Activated naive CD4-positive, alpha-beta T cell treated with anti-CD3 and anti-CD28 coated beads for 36 hours (primary cell): ENCODE results near the gene GLIS1. TPM values are rescaled to one million over a fixed set of nuclear protein-coding genes. Genes with fewer than 3 reads are reported as not detected.

Source experiments
- CTCF ChIA-PET: fragments of 350-600 bp; sonication (Branson Sonifier 250); formaldehyde crosslinking; loops from one replicate; lab custom pipeline; 2021; ENCODE audit warnings: antibody characterized with exemption; lab: Charles Lee
- DNase-seq: peaks from one replicate; pipeline ENCODE4 v3.0.0-alpha.2; 2020
- H3K27ac Mint-ChIP-seq: one replicate; pipeline ENCODE4 v1.8.0; 2021; ENCODE audit warnings: mild to moderate bottlenecking, mixed read lengths
- H3K27me3 Mint-ChIP-seq: one replicate; pipeline ENCODE4 v1.8.0; 2021; ENCODE audit warnings: low read depth, mixed read lengths
- H3K36me3 Mint-ChIP-seq: one replicate; pipeline ENCODE4 v1.8.0; 2021; ENCODE audit warnings: low read depth, mixed read lengths
- H3K4me1 Mint-ChIP-seq: one replicate; pipeline ENCODE4 v1.8.0; 2021; ENCODE audit warnings: low read depth, mixed read lengths
- H3K4me3 Mint-ChIP-seq: one replicate; pipeline ENCODE4 v1.8.0; 2021; ENCODE audit warnings: mild to moderate bottlenecking, moderate library complexity, mixed read lengths
- H3K9me3 Mint-ChIP-seq: one replicate; pipeline ENCODE4 v1.8.0; 2021; ENCODE audit warnings: mixed read lengths
- intact Hi-C: fragments of 100-400 bp; cut with micrococcal nuclease; formaldehyde crosslinking; loops from one replicate; pipeline ENCODE4 v1.15.1; 2023
- total RNA-seq, 2 experiments: library from RNA; stranded (reverse); gene quantifications; one replicate each; pipeline ENCODE4 v1.2.3, GENCODE V29; 2021

The GLIS1 gene
- total RNA-seq, 2 experiments from 2014 or later = not detected

DNA sequence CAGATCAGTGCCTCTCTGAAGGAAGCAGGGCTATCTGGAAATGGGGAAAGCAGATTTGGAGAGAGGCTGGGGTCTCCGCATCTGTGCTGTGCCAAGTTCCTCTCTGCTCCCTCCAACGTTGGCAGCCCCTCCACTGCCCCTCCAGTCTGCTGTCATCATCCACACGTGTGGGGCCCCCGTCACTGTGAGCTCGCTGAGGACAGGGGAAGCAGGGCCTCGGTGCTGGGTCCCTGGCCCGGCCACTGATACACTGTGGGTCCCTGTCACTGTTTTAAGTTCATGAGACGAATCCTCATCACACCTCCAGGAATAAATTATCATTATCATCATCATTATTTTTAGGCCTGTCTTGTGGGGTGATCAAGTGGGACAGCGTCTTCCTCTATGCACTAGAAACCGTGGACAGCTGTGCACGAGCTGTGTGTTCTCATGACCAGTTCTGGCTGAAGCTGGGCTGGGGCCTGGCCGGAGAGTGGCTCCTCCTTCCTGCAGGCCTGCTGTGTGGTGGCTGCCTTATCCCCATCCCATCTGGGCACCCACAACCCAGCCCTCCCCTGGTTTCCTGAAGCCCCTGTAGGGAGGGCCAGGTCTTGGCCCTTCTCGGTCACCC is 227.5 kb downstream of the GLIS1 start:
- no peak for DNase-seq
- Mint-ChIP-seq H3K36me3 (no peaks in the 10 kb centered on the region), H3K27me3 (no peaks in the 10 kb centered on the region), H3K4me1 (no peaks in the 10 kb centered on the region), H3K27ac (no peak overlapping the region), H3K9me3 (no peaks in the 10 kb centered on the region), H3K4me3 (no peak overlapping the region)
- intact Hi-C loops = no loop called here
- CTCF ChIA-PET = interaction anchor here (1.1 kb wide), 1 partner anchor 622 kb away, joined by 3 read pairs; no protein-coding TSS in a partner anchor

DNA sequence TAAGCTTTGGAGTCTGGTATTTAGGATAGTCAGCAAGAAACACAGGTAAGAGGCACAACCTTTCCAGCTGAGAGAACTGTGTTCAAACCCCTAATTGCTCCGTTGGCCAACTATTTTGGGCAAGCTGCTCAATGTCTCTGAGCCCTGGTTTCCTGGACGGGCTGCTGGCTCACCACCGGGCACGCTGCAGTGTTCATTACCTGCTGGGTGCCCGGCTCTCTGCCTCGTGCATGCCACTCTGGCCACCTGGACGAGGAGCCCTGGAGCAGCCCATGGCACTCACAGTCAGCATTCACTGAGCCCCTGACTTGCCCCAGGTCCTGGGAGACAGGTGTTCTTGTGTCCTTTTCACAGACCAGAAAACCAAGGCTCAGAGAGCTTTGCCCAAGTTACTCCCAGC is 228.7 kb downstream of the GLIS1 start:
- H3K9me3 Mint-ChIP-seq = no peaks in the 10 kb centered on the region
- H3K27me3 Mint-ChIP-seq = no peaks in the 10 kb centered on the region
- CTCF ChIA-PET = no interaction called here
- DNase-seq = no peak
- H3K4me3 Mint-ChIP-seq = no peak overlapping the region
- no peaks in the 10 kb centered on the region for H3K36me3 Mint-ChIP-seq
- H3K27ac Mint-ChIP-seq = no peak overlapping the region
- H3K4me1 Mint-ChIP-seq = no peaks in the 10 kb centered on the region
- intact Hi-C loops = no loop called here

DNA sequence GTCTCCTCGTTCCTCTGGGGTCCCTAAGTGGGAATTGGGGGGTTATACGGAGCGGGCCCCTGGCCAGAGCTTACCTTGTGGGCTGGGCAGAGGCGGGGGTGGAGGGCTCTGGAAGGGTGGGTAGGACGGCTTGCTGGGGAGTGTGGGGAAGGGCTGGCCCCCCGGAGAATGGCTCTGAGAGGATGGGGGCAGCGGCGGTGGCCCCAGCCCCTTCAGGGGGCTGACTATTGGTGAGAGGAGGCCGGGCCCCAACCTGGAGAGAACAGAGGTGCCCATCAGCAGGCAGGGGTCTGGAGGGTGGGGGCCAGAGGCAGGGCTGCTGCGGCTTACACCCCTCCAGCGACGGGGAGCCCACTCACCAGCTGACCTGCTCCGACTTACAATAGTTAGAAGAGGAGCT is 229.2 kb downstream of the GLIS1 start:
- intact Hi-C loops = no loop called here
- no peaks in the 10 kb centered on the region for H3K9me3 Mint-ChIP-seq
- CTCF ChIA-PET = no interaction called here
- no peak overlapping the region for H3K4me3 Mint-ChIP-seq
- no peak overlapping the region for H3K27ac Mint-ChIP-seq
- H3K4me1 Mint-ChIP-seq = no peaks in the 10 kb centered on the region
- H3K27me3 Mint-ChIP-seq = no peaks in the 10 kb centered on the region
- no peak for DNase-seq
- no peaks in the 10 kb centered on the region for H3K36me3 Mint-ChIP-seq

- Mint-ChIP-seq H3K9me3 (no peaks in the 10 kb centered on the region), H3K4me3 (no peak overlapping the region), H3K4me1 (no peaks in the 10 kb centered on the region), H3K27me3 (no peaks in the 10 kb centered on the region), H3K36me3 (no peaks in the 10 kb centered on the region), H3K27ac (no peak overlapping the region)
- DNase-seq = no peak
- intact Hi-C loops = no loop called here
- CTCF ChIA-PET = no interaction called here
Measured at GRCh38 chr1:53508991-53509666, 229.8 kb downstream of the GLIS1 start.

DNA sequence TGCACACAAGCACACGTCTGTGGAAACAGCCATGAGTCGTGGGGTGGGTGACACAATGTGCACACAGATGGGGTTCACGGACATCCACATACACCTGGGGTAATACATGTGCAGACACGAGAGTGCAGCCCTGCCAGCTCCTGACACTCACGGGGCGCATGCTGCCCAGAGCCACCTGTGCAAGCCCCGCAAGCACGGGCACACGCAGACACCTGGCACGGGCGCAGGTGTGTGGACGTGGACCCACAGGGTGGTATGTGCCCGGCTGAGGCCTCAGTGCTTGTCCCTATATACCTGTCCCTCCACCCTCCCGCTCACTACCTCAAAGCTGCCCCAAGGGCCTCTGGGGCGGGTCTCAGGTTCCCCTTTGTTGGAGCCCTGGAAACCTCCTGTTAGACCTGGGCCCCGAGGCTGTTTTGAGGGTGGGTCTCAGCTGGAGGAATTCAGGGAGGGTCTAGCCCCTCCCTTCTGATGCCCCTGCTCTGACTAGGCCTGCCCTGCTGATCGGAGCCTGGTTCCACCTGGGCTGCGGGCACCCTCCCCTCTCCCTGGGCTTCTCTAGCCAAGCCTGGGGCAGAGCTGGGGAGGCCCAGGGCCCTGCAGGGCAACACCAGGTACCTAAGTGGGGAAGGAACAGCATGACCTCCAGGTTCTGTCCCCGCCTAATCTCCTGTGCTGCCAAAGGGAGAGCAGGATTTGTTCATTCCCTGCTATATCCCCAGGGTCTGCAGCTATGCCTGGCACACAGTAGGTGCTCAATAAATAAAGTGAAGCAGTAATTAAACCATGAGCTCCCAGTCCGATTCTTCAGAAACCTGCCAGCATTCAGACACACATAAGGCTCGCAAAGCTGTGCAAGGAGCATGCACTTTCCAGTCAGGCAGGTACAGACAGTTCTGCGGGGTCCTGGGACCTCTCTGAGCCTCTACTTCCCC is 230.6 kb downstream of the GLIS1 start:
- Mint-ChIP-seq H3K27me3 (no peaks in the 10 kb centered on the region), H3K4me3 (no peak overlapping the region), H3K36me3 (no peaks in the 10 kb centered on the region), H3K9me3 (no peaks in the 10 kb centered on the region), H3K4me1 (no peaks in the 10 kb centered on the region), H3K27ac (no peak overlapping the region)
- DNase-seq = no peak
- intact Hi-C loops = no loop called here
- CTCF ChIA-PET = no interaction called here

DNA sequence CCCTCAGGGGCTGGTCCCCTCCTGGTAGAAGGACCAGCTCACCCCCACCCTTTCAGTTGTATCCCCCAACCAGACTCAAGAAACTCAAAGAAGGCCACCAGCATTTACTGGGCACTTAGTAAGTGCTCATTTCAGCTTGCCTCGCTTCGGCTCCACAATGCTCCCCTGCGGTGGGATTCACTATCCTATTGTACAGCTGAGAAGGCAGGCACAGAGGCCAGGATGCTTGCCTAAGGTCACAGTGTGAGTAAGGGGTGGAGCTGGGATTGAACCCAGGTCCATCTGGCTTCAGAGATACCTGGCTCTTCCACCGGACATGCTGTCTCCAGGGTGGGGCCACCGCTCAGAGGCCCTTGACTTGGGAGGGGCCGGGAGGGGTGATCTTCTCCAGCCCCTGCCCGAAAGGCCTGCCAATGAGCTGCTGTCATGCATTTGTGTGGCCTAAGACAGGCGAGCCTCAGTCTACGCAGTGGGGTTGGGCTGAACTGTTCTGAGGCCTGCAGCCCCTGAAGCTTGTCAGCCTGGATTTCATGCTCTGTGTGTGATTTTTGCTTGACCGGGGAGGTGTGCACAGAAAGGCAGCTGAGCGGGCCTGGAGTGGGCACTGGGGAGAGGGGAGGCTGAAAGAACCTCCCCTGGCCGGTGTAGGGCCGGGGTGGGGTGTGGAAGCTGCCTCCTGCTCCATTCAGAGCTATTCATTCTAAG is 231.7 kb downstream of the GLIS1 start:
- Mint-ChIP-seq H3K27me3 (no peaks in the 10 kb centered on the region), H3K4me3 (no peak overlapping the region), H3K36me3 (no peaks in the 10 kb centered on the region), H3K4me1 (no peaks in the 10 kb centered on the region), H3K27ac (no peak overlapping the region), H3K9me3 (no peaks in the 10 kb centered on the region)
- DNase-seq = no peak
- CTCF ChIA-PET = no interaction called here
- intact Hi-C loops = no loop called here

DNA sequence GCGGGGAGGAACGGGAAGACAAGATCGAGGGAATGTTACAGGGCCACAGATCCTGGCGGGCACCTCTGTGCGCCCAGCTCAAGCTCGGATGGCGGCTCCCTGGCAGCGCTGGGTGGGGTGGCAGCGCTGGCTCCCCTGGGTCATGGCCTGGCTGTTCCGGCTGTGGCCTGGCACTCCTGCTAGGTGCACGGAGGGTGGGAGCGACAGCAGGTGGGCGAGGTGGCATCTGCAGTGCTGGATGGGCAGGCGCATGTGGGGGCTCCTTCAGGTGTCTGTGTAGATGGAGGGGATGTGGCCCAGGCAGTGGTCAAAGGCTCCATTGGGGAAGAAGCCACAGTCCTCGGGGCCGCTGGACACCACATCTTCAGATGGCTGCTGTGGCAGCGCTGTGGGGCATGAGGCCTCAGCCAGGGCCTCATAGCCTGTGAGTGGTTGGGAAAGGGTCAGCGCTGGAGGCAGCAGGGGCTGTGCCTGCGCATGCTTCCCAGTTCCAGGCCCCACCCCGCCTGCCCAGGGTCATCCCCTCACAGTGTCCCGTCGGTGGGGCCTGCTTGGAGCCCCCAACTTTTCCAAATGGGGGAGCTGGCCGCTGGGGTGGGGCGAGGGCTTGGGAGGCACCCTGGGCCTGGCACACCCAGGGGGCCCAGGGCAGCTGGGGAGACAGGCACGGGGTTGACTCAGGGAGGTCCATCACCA is 232.5 kb downstream of the GLIS1 start:
- Mint-ChIP-seq H3K36me3 (no peaks in the 10 kb centered on the region), H3K9me3 (no peaks in the 10 kb centered on the region), H3K4me1 (no peaks in the 10 kb centered on the region), H3K27ac (no peak overlapping the region), H3K27me3 (no peaks in the 10 kb centered on the region), H3K4me3 (no peak overlapping the region)
- intact Hi-C loops = no loop called here
- CTCF ChIA-PET = no interaction called here
- no peak for DNase-seq

- CTCF ChIA-PET = no interaction called here
- DNase-seq = no peak
- intact Hi-C loops = no loop called here
- H3K27me3 Mint-ChIP-seq = no peaks in the 10 kb centered on the region
- H3K4me1 Mint-ChIP-seq = no peaks in the 10 kb centered on the region
- no peaks in the 10 kb centered on the region for H3K36me3 Mint-ChIP-seq
- no peak overlapping the region for H3K27ac Mint-ChIP-seq
- H3K4me3 Mint-ChIP-seq = no peak overlapping the region
- H3K9me3 Mint-ChIP-seq = no peaks in the 10 kb centered on the region
Measured at GRCh38 chr1:53505891-53506290, 233.1 kb downstream of the GLIS1 start.

- CTCF ChIA-PET = no interaction called here
Measured at GRCh38 chr1:53505401-53505800, 233.6 kb downstream of the GLIS1 start.

GRCh38 chr1:53504901-53505300 is 234.1 kb downstream of the GLIS1 start:
- CTCF ChIA-PET = no interaction called here
- Mint-ChIP-seq H3K4me1 (no peaks in the 10 kb centered on the region), H3K27ac (no peak overlapping the region), H3K9me3 (no peaks in the 10 kb centered on the region), H3K36me3 (no peaks in the 10 kb centered on the region), H3K27me3 (no peaks in the 10 kb centered on the region), H3K4me3 (no peak overlapping the region)
- DNase-seq = no peak
- intact Hi-C loops = no loop called here

More at GRCh38 chr1:53505401-53505800, 233.6 kb downstream of the GLIS1 start:
- H3K27ac Mint-ChIP-seq = no peak overlapping the region
- intact Hi-C loops = no loop called here
- no peaks in the 10 kb centered on the region for H3K36me3 Mint-ChIP-seq
- DNase-seq = no peak
- H3K27me3 Mint-ChIP-seq = no peaks in the 10 kb centered on the region
- no peaks in the 10 kb centered on the region for H3K9me3 Mint-ChIP-seq
- H3K4me1 Mint-ChIP-seq = no peaks in the 10 kb centered on the region
- no peak overlapping the region for H3K4me3 Mint-ChIP-seq

- no peaks in the 10 kb centered on the region for H3K4me1 Mint-ChIP-seq
- no peaks in the 10 kb centered on the region for H3K36me3 Mint-ChIP-seq
- CTCF ChIA-PET = no interaction called here
- H3K27ac Mint-ChIP-seq = peak overlapping the region; percentile 37
- H3K4me3 Mint-ChIP-seq = no peak overlapping the region
- intact Hi-C loops = no loop called here
- DNase-seq = no peak
- H3K27me3 Mint-ChIP-seq = no peaks in the 10 kb centered on the region
- H3K9me3 Mint-ChIP-seq = no peaks in the 10 kb centered on the region
Measured at GRCh38 chr1:53503433-53504217, 235.3 kb downstream of the GLIS1 start.
